OCI-LY7 (cell line): ENCODE results near the gene NEURL3. TPM values are rescaled to one million over a fixed set of nuclear protein-coding genes. Genes with fewer than 3 reads are reported as not detected.

Source experiments
- BruUV-seq: library from RNA; stranded (reverse); fragments of 400-500 nt; replicated peaks from 2 replicates; lab custom pipeline; 2021; lab: Mats Ljungman, UMichigan
- CTCF ChIA-PET: fragments of 300-600 bp; sonication (Branson Sonifier 250); formaldehyde crosslinking; loops from one replicate; lab custom pipeline; 2022; ENCODE audit warnings: antibody characterized with exemption; ENCODE audit not compliant: unreplicated experiment; lab: Charles Lee
- POLR2A ChIA-PET: fragments of 300-600 bp; sonication (Branson Sonifier 250); formaldehyde crosslinking; loops from one replicate; lab custom pipeline; 2022; ENCODE audit warnings: antibody characterized with exemption; lab: Charles Lee
- DNase-seq: peaks from one replicate; pipeline ENCODE4 v3.0.0-alpha.2; 2015; ENCODE audit warnings: low spot score
- H2AFZ ChIP-seq: fragments of 200-600 bp; sonication (generic), shearing (Covaris generic); 2 replicates; pipeline ENCODE4 v1.6.1; 2014; ENCODE audit warnings: mild to moderate bottlenecking, antibody characterized with exemption, low read length, moderate library complexity
- H3K27ac ChIP-seq: fragments of 200-600 bp; sonication (generic); 2 replicates; pipeline ENCODE4 v1.5.1; 2014; ENCODE audit warnings: mixed run types, low read depth, mild to moderate bottlenecking, moderate library complexity, low read length, inconsistent platforms; ENCODE audit not compliant: poor library complexity, severe bottlenecking
- H3K36me3 ChIP-seq: fragments of 200-600 bp; sonication (generic); 2 replicates; pipeline ENCODE4 v1.6.1; 2014; ENCODE audit warnings: mild to moderate bottlenecking, antibody characterized with exemption, low read length, moderate library complexity, mixed read lengths; ENCODE audit not compliant: insufficient read depth
- H3K4me1 ChIP-seq: fragments of 200-600 bp; sonication (generic); 2 replicates; pipeline ENCODE4 v1.5.1; 2014; ENCODE audit warnings: mild to moderate bottlenecking, low read length; ENCODE audit not compliant: insufficient read depth, poor library complexity, severe bottlenecking
- H3K4me2 ChIP-seq: fragments of 200-600 bp; sonication (generic); 2 replicates; pipeline ENCODE4 v1.6.1; 2014; ENCODE audit warnings: mild to moderate bottlenecking, low read length
- H3K4me3 ChIP-seq: fragments of 200-600 bp; sonication (generic); 2 replicates; pipeline ENCODE4 v1.5.1; 2014; ENCODE audit warnings: mild to moderate bottlenecking, low read depth, low read length; ENCODE audit not compliant: poor library complexity, severe bottlenecking
- H3K79me2 ChIP-seq: fragments of 200-600 bp; sonication (generic); 2 replicates; pipeline ENCODE4 v1.6.1; 2016; ENCODE audit warnings: low read depth, mild to moderate bottlenecking, low read length, moderate library complexity, mixed read lengths; ENCODE audit not compliant: insufficient read depth
- H3K9me2 ChIP-seq: fragments of 200-600 bp; sonication (generic); 2 replicates; pipeline ENCODE4 v1.6.1; 2016; ENCODE audit warnings: mild to moderate bottlenecking, low read length, mixed read lengths; ENCODE audit not compliant: insufficient read depth
- H3K9me3 ChIP-seq: fragments of 200-600 bp; sonication (generic); 2 replicates; pipeline ENCODE4 v1.6.1; 2014; ENCODE audit warnings: mild to moderate bottlenecking, mixed run types, low read length, mixed read lengths
- H4K20me1 ChIP-seq: fragments of 200-600 bp; sonication (generic); 2 replicates; pipeline ENCODE4 v1.6.1; 2014; ENCODE audit warnings: mild to moderate bottlenecking, antibody characterized with exemption, low read length, moderate library complexity, mixed read lengths; ENCODE audit not compliant: insufficient read depth
- CTCF ChIP-seq: fragments of 200-600 bp; sonication (generic); conservative IDR thresholded peaks from 2 replicates; pipeline ENCODE4 v1.5.1; 2014; ENCODE audit warnings: mild to moderate bottlenecking, antibody characterized with exemption, low read length, moderate library complexity, mixed read lengths
- EZH2phosphoT487 ChIP-seq: fragments of 200-600 bp; sonication (generic); IDR thresholded peaks from 2 replicates; pipeline ENCODE4 v1.6.1; 2018; ENCODE audit warnings: low read depth, borderline replicate concordance, mild to moderate bottlenecking, mixed run types, antibody characterized with exemption, low read length, moderate library complexity, mixed read lengths
- intact Hi-C: fragments of 100-400 bp; cut with micrococcal nuclease; formaldehyde crosslinking; loops from one replicate; pipeline ENCODE4 v1.10.0; 2022; ENCODE audit not compliant: unreplicated experiment
- total RNA-seq, 2 experiments: library from RNA; depleted of rRNA in 1 of 2; stranded (reverse); fragments of >200 nt in 1 of 2; shearing (Covaris generic) in 1 of 2; gene quantifications; 2 replicates each; pipeline ENCODE4 v1.2.3, GENCODE V29; 2014 to 2022

Gene NEURL3
- total RNA-seq, 2 experiments from 2014 or later: not detected

GRCh38 chr2:96509114-96509846, 4.1 kb upstream of the NEURL3 start:
- Histone ChIP-seq H3K27ac (no peak overlapping the region), H3K4me1 (no peaks in the 10 kb centered on the region), H2AFZ (peak overlapping the region; percentile 82), H3K4me2 (peak overlapping the region; percentile 47), H4K20me1 (no peaks in the 10 kb centered on the region), H3K4me3 (no peak overlapping the region), H3K79me2 (no peaks in the 10 kb centered on the region), H3K9me2 (no peaks in the 10 kb centered on the region), H3K36me3 (no peaks in the 10 kb centered on the region), H3K9me3 (no peaks in the 10 kb centered on the region)
- peak; percentile 84 for TF ChIP-seq CTCF
- no peak for TF ChIP-seq EZH2phosphoT487
- intact Hi-C loops: loop anchor here (1.0 to 10.0 kb wide), 3 partner anchors 45 to 244 kb away; partner anchors contain the start of genes CIAO1 and TMEM127
- CTCF ChIA-PET: interaction anchor here (1.0 kb wide), 1 partner anchor 244 kb away, joined by 4 read pairs; no protein-coding TSS in a partner anchor
- no TSS peak for BruUV-seq
- POLR2A ChIA-PET: no interaction called here
- peak; percentile 73 for DNase-seq

DNA sequence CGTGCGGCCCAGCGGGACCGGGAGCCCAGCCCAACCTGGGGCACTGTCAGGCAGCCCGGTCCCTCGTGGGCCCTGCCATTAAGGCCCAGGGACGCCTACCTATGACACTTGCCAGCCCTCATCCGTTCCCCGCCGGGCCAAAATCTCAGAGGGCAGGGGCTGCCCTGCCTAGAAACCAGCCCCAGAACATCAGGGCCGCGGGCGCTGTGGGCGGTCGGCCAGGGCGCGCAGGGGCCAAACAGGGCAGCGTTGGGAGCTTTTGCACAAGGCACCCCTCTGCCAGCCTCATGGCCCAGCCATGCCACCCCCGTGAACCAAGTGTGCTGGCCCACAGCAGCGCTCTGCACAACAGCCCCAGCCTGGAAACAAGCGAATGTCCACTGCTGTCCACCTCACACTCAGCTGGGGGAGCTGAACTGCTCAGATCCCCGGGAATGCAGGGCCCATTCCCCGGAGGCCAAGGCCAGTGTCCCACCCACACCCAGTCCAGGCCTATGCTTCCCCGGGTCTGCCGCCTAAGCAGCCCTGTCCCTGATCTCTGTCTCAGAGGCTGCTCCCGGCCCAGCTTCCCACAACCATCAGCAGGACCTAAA, 3.5 kb upstream of the NEURL3 start:
- no peaks in the 10 kb centered on the region for H3K79me2 ChIP-seq
- no peaks in the 10 kb centered on the region for H3K4me1 ChIP-seq
- no peak overlapping the region for H2AFZ ChIP-seq
- no peak for TF ChIP-seq CTCF
- no peak for TF ChIP-seq EZH2phosphoT487
- no peaks in the 10 kb centered on the region for H4K20me1 ChIP-seq
- no peak for DNase-seq
- intact Hi-C loops: loop anchor here (1.0 to 10.0 kb wide), 4 partner anchors 46 to 244 kb away; partner anchors contain the start of genes CIAO1 and TMEM127
- no TSS peak for BruUV-seq
- no peaks in the 10 kb centered on the region for H3K9me3 ChIP-seq
- H3K9me2 ChIP-seq: no peaks in the 10 kb centered on the region
- ChIA-PET POLR2A (no interaction called here), CTCF (interaction anchor here (1.0 kb wide), 1 partner anchor 244 kb away, joined by 4 read pairs; no protein-coding TSS in a partner anchor)
- H3K4me3 ChIP-seq: no peak overlapping the region
- H3K36me3 ChIP-seq: no peaks in the 10 kb centered on the region
- no peak overlapping the region for H3K27ac ChIP-seq
- no peak overlapping the region for H3K4me2 ChIP-seq
